ENCODE results near the gene TEX2.
A peak's percentile ranks its signal among the peaks of the same experiment; 100 is the strongest.

The TEX2 gene

GRCh38 chr17:64180089-64181073 lies 82.7 kb downstream of the TEX2 start:
- DNase-seq: peak; percentile 55 to 90 (median 82)

GRCh38 chr17:64179024-64179423 lies 84.0 kb downstream of the TEX2 start:
- peak in 1 of 4 experiments; percentile 1 for DNase-seq

DNA sequence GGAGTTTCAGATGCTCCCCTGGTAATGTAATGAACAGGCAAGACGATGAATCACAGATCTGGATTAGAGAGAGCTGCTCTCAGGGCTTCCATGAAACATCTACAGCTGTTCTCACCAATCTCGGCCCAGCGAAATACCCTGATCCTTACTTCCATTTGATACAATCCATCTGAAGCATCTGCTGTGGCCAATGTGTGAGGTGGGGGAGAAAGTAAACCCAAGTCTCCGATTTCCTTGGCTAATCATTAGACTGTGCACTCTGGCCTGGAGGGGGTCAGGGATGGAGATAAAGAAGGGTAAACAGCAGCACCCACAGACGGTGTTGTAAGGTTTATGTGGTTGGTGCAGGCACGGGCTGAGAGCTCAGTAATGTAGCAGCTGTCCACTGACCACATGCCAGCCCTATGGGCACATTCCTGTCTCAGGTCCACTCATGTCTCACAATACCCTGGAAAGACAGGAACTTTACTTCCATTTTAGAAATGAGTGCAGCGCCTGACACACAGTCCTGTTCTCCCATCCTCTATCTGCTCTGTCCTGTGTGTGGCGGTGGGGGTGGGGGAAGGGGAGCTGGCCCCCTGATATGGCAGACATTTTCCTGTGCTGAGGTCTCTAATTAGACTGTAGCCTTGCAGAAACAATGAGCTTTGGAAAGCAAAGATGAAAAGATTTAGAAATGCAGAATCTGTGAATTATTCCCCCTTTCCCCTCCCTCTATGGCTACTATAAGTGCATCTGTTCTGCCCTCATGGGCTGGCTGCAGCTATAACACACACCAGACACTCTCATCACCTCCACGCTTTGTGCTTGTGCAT lies 84.8 kb downstream of the TEX2 start:
- peak in 1 of 4 experiments; percentile 10 for DNase-seq

DNA sequence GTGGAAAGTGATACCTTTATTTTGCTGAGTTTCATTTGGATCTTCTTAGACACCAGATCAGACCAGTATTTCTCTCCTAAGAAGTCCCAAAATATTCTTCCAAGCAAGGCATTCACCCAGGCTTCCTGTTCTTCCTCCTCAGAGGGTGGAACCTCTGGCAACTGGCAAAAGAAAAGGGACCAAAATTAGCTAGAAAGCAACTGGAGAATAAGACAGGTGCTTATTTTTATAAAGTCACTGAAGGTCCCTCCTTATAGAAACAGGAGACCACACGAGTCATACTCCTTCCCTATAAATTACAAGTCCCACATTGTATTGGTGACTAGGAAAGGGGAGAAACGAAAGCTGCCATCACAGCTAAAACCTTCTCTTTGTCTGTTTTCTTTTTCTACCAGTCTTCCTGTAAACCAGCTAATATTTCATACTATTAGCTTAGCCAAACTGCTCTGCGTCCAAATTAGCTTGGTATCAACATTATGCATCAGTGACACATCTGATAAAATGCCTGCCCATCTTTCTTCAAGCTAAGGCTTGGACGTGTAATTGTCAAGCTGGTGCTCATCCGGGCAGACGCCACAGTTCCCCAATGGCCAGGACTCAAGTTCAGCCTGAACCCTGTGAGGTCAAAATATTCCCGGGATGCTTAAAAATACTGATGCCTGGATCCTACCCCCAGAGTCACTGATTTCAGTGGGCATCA lies 85.6 kb downstream of the TEX2 start:
- peak in 1 of 4 experiments; percentile 2 for DNase-seq

- DNase-seq: peak in 1 of 4 experiments; percentile 0
Observed at GRCh38 chr17:64176556-64176955, 86.5 kb downstream of the TEX2 start.

- peak; percentile 94 to 100 (median 98) for DNase-seq
Observed at GRCh38 chr17:64174686-64175456, 88.2 kb downstream of the TEX2 start.

GRCh38 chr17:64173646-64174045 lies 89.4 kb downstream of the TEX2 start:
- DNase-seq: peak in 3 of 4 experiments; percentile 30 to 56 (median 42)

GRCh38 chr17:64172510-64172909 lies 90.5 kb downstream of the TEX2 start:
- DNase-seq: peak in 3 of 4 experiments; percentile 51 to 59 (median 51)

GRCh38 chr17:64171041-64171440 lies 92.0 kb downstream of the TEX2 start:
- DNase-seq: no peak

DNA sequence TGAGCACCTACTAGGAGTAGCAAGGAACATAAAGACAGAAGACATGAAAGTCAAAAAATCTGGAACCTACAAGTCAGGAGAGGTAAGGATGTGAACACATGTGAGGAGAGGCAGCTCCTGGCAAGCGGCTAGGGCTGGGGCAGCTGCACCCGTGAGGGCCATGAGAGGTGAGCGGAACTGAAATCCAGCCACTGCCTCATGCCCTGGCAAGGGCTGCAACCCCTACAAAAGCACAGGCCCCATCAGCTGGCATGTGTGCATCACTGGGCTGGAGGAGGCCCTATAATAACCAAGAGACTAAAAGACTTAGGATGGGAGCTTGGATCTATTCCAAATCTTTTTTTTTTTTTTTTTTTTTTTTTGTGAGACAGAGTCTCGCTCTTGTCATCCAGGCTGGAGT lies 92.8 kb downstream of the TEX2 start:
- no peak for DNase-seq

DNA sequence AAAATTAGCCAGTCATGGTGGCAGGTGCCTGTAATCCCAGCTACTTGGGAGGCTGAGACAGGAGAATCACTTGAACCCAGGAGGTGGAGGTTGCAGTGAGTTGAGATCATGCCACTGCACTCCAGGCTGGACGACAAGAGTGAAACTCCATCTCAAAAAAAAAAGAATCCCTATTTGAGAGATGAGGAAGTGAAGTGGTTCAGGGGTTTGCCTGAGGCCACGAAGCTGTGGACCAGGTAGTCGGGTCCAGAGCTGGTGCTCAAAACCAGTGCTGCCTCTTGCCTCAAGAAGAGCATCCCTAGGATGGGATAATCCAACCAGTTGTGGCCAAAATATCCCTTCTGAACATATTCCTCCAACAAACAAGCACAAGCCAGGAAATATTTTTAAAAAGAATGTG lies 95.4 kb downstream of the TEX2 start:
- DNase-seq: peak in 1 of 4 experiments; percentile 1

- peak in 1 of 4 experiments; percentile 0 for DNase-seq
Observed at GRCh38 chr17:64166876-64167275, 96.2 kb downstream of the TEX2 start.

- peak in 1 of 4 experiments; percentile 0 for DNase-seq
Observed at GRCh38 chr17:64165347-64165746, 97.7 kb downstream of the TEX2 start.

- DNase-seq: no peak
Observed at GRCh38 chr17:64164596-64165285, 98.3 kb downstream of the TEX2 start.

- no peak for DNase-seq
Observed at GRCh38 chr17:64163468-64163867, 99.6 kb downstream of the TEX2 start.

DNA sequence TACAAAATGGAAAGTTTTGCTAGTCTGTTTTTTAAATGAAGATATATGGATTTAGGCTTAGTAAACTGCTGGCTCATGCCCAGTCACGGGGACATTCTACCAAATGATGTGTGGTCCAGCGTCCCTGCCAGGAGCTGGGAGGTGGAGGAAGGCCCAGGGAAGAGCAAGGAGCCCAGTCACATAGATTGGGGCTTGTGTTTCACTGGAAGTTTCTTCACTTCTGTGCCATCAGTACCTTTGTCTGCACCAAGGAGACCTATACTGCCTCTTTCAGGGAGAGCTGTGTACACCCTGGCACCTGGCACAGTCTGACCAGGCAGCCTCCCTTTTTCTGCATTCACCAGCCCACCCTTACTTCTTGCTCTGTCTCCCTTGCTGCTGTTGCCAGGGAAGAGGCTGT lies 100.5 kb downstream of the TEX2 start:
- DNase-seq: no peak

DNA sequence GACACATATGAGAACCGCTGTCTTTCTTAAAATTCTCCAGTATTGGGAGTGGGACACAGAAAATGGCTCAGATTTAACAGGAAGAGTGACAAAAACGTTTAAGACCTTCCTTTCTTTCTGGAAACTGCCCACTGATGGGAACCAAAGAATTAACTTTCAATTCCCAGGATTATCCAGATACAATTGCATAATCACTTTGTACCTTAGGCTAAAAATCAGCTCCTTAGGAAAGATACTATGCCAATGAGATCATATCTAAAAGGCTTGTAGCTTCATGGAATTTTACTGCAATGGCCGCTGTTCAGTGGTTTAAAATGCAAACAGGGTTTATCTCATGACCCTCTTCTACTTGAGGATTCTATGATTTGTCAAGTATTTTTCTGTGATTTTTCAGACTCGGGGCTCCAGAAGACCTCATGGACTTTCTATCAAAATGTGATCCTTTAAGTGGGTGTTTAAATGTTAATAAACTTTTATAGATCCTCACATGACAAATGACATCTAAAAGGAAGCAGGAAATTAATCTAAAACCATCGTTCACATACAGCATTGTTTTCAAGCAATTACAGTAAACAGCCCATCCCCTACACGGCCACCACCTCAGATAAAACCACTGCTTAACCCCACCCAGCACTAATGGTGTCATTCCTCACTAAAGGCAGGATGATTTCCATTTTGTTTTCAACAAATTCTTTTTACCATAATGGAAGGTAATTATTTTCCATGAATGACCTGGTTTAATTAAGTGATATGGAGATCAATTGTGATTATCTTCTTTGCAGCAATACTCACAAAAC lies 101.5 kb downstream of the TEX2 start:
- no peak for DNase-seq

- DNase-seq: no peak
Observed at GRCh38 chr17:64160378-64160777, 102.7 kb downstream of the TEX2 start.

GRCh38 chr17:64158831-64159590 lies 104.0 kb downstream of the TEX2 start:
- peak in 3 of 4 experiments; percentile 24 to 55 (median 51) for DNase-seq
